ENCODE results near the gene DNMBP. TPM values are rescaled to one million over a fixed set of nuclear protein-coding genes. Genes with fewer than 3 reads are reported as not detected.

DNMBP gene
- total RNA-seq, 1 experiment from 2014 or later, result 39.3 TPM

- H3K27me3 ChIP-seq (ENCODE audit: control insufficient read depth, insufficient read depth, low read length), result no peaks in the 10 kb centered on the region
- no TSS peak for BruUV-seq (replicated peaks)
- no peaks in the 10 kb centered on the region for H3K9me3 ChIP-seq (ENCODE audit: control insufficient read depth, insufficient read depth, low read depth, low read length)
- 0 out of 2 replicates have a peak, but pooled peaks have one; percentile 43 for ATAC-seq
- DNase-seq (ENCODE audit: low read depth, low spot score), result no peak
- ChIA-PET POLR2A (no interaction called here), CTCF (interaction anchor here (0.6 kb wide), 1 partner anchor 90 kb away, joined by 3 read pairs; no protein-coding TSS in a partner anchor)
- H3K36me3 ChIP-seq (ENCODE audit: control insufficient read depth, insufficient read depth, low read length), result peaks cover 5% of the 10 kb centered on the region
- H3K4me1 ChIP-seq (ENCODE audit: control insufficient read depth, insufficient read depth, low read length), result peaks cover 9% of the 10 kb centered on the region
- peak overlapping the region; percentile 10; the same call in 1 of the 2 replicates for H3K27ac ChIP-seq (ENCODE audit: low read length)
- H3K4me3 ChIP-seq (ENCODE audit: low read depth in 2 of 2, low read length in 2 of 2), result no peak overlapping the region
- TF ChIP-seq POLR2AphosphoS5 (IDR thresholded peaks at IDR 0.05; ENCODE audit: low read depth, low read length) (no peak), TCF7L2 (IDR thresholded peaks at IDR 0.05; ENCODE audit: low read depth, low read length) (no peak)
- in situ Hi-C loops (cut with HindIII; ENCODE audit: low pct_unique_long_range_greater_than_20kb, low sequenced_read_pairs), result no loop called here
- intact Hi-C loops (cut with micrococcal nuclease; ENCODE audit: unreplicated experiment), result no loop called here
Observed at GRCh38 chr10:99913831-99914235, 95.9 kb downstream of the DNMBP start.

DNA sequence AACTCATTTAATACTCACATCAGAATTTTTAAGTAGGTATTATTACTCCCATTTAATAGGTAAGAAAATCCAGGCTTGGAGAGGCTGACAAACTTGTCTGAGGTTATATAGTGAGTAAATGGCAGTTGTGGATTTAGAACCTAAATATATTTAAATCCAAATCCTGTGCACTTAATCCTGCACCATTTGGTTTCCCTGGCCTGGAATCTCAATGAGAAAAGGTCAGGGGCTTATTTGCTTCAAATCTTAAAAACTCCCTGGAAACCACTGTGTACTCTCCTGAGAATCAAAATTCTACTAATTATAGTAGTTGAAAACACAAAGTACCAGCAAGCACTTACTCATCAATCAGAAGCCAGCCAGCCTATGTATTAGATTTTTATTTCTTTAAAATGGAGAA is 97.7 kb downstream of the DNMBP start:
- no TSS peak for BruUV-seq (replicated peaks)
- CTCF ChIA-PET, result no interaction called here
- DNase-seq (ENCODE audit: low read depth, low spot score) (no peak), ATAC-seq (no peak)
- TF ChIP-seq CTCF (IDR thresholded peaks at IDR 0.05) (no peak), SIN3A (IDR thresholded peaks at IDR 0.05; ENCODE audit: borderline replicate concordance, insufficient read depth, low read depth, low read length) (no peak), TCF7L2 (IDR thresholded peaks at IDR 0.05; ENCODE audit: low read depth, low read length) (no peak), REST (IDR thresholded peaks at IDR 0.05; ENCODE audit: insufficient read depth in 1 of 2, low read depth in 2 of 2, low read length in 1 of 2) (no peak), POLR2AphosphoS5 (IDR thresholded peaks at IDR 0.05; ENCODE audit: low read depth, low read length) (no peak)
- H3K27me3 ChIP-seq (ENCODE audit: control insufficient read depth, insufficient read depth, low read length), result no peaks in the 10 kb centered on the region
- H3K9me3 ChIP-seq (ENCODE audit: control insufficient read depth, insufficient read depth, low read depth, low read length), result no peaks in the 10 kb centered on the region
- in situ Hi-C loops (cut with HindIII; ENCODE audit: low pct_unique_long_range_greater_than_20kb, low sequenced_read_pairs), result no loop called here
- H3K36me3 ChIP-seq (ENCODE audit: control insufficient read depth, insufficient read depth, low read length), result peaks cover 11% of the 10 kb centered on the region
- H3K4me3 ChIP-seq (ENCODE audit: low read depth in 2 of 2, low read length in 2 of 2), result no peak overlapping the region
- intact Hi-C loops (cut with micrococcal nuclease; ENCODE audit: unreplicated experiment), result no loop called here
- POLR2A ChIA-PET, result interaction anchor here (0.6 kb wide), 1 partner anchor 10 kb away, joined by 4 read pairs; no protein-coding TSS in a partner anchor
- peaks cover 3% of the 10 kb centered on the region for H3K4me1 ChIP-seq (ENCODE audit: control insufficient read depth, insufficient read depth, low read length)
- H3K27ac ChIP-seq (ENCODE audit: low read length), result no peak overlapping the region

GRCh38 chr10:99908512-99908911 is 101.2 kb downstream of the DNMBP start:
- intact Hi-C loops (cut with micrococcal nuclease; ENCODE audit: unreplicated experiment) (no loop called here), in situ Hi-C loops (cut with HindIII; ENCODE audit: low pct_unique_long_range_greater_than_20kb, low sequenced_read_pairs) (no loop called here)
- H3K4me3 ChIP-seq (ENCODE audit: low read depth in 2 of 2, low read length in 2 of 2), result no peak overlapping the region
- no peak overlapping the region for H3K27ac ChIP-seq (ENCODE audit: low read length)
- H3K36me3 ChIP-seq (ENCODE audit: control insufficient read depth, insufficient read depth, low read length), result peaks cover 18% of the 10 kb centered on the region
- no peak for ATAC-seq
- TF ChIP-seq CTCF (IDR thresholded peaks at IDR 0.05), result no peak
- TF ChIP-seq SIN3A (IDR thresholded peaks at IDR 0.05; ENCODE audit: borderline replicate concordance, insufficient read depth, low read depth, low read length), result no peak
- no peak for TF ChIP-seq POLR2AphosphoS5 (IDR thresholded peaks at IDR 0.05; ENCODE audit: low read depth, low read length)
- TF ChIP-seq TCF7L2 (IDR thresholded peaks at IDR 0.05; ENCODE audit: low read depth, low read length), result no peak
- no peak for TF ChIP-seq REST (IDR thresholded peaks at IDR 0.05; ENCODE audit: insufficient read depth in 1 of 2, low read depth in 2 of 2, low read length in 1 of 2)
- H3K27me3 ChIP-seq (ENCODE audit: control insufficient read depth, insufficient read depth, low read length), result no peaks in the 10 kb centered on the region
- no peaks in the 10 kb centered on the region for H3K9me3 ChIP-seq (ENCODE audit: control insufficient read depth, insufficient read depth, low read depth, low read length)
- no TSS peak for BruUV-seq (replicated peaks)
- CTCF ChIA-PET, result no interaction called here
- DNase-seq (ENCODE audit: low read depth, low spot score), result no peak
- POLR2A ChIA-PET, result no interaction called here
- no peaks in the 10 kb centered on the region; the same call in 1 of the 2 replicates for H3K4me1 ChIP-seq (ENCODE audit: control insufficient read depth, insufficient read depth, low read length)

Data from Panc1 (cell line).